Stimulated activated CD4-positive, alpha-beta T cell treated with anti-CD3 and anti-CD28 coated beads, TNF-alpha, amount 100 ng/mL, for 1 hour (primary cell): Measurements from ENCODE around the gene TET1.
"Not testable (repeated sequence)": the region's sequence is repeated elsewhere in the genome, so short reads cannot be mapped to it uniquely, and the experiment has no call there.

Experiments
- DNase-seq, 3 donors: peaks; one replicate each; pipeline ENCODE4 v3.0.0-alpha.2; 2020; ENCODE audit warnings: low read depth in 3 of 3, low spot score in 1 of 3

The TET1 gene

DNA sequence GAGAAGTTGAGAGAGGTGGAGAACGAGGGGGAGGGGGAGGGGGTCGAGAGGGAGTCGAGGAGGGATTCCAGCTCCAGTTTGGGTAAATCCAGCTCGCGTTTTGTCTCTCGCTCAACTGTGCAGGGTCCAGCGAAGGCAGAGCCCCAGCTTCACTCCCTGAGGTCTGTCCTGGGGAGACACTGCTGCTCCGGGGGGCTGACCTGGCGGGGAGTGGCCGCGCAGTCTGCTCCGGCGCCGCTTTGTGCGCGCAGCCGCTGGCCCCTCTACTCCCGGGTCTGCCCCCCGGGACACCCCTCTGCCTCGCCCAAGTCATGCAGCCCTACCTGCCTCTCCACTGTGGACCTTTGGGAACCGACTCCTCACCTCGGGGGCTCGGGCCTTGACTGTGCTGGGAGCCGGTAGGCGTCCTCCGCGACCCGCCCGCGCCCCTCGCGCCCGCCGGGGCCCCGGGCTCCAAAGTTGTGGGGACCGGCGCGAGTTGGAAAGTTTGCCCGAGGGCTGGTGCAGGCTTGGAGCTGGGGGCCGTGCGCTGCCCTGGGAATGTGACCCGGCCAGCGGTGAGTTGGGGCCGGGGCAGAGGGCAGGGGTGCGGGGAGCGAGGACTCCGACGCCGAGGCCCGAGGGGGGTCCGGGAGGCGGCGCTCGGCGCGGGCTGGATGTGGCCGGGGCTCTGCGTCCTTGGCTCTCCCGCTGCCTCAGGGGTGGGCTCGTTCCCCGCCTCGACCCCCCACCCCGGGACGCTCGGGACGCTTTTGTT, at the start of gene TET1:
TSS of gene TET1 (plus strand) at position 152 of the 757 bp plus-strand sequence. CDS start 12,002 bp downstream, outside the sequence.
- peak in 1 of 3 donors; percentile 16 for DNase-seq

DNA sequence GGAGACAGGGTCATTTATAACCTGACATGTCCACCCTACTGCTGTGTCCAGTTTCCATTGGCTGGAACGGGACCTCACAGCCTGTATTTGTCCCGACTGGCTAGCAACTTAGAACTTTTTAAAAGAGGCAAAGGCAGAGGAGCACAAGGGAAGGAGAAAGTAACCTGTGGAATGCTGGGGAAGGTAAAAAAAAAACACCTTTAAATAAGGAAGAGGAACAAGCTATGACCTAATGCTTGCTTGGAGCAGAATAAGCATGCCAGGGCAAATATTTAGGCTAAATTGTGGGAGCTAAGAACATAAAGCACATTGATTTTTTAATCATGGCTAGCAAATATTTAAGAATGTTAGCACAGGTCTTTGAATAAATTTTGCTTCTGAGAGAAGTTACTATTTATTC, 43.9 kb upstream of the TET1 start:
- DNase-seq = not testable (repeated sequence)

DNA sequence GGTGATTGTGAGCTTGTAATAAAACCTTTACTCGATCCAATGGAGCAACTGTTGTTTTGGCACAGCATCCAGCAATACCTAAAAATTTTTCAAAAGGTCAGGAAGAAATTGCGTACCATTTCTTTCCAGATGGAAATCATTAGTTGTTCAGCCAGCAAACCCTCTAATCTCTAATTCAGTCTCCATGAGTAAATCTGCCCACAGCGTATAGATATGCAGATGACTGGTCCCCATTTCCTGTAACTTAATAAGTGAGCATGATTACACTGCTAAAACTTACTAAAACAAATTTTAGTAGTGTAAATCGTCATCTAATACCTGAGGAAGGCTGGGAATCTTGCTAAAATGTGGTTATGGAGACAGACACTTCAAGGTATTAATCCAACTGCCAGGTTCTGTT, 43.4 kb upstream of the TET1 start:
- no peak for DNase-seq

DNA sequence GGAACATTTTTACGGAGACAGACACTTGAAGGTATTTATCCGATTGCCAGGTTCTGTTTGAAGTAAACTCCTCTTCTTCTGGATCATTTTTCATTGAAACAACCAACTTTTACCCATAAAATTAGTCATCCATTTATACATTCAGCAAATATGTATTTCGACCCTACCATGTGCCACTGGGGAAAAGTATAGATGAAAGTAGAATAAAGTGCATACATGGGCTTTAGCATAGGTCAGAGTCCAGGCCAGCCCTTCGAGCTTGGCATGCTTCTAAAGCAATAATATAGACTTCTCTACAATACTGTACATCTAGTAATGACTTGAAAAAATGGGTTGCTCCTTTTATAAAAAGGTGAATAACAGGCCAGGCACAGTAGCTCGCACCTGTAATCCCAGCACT, 42.9 kb upstream of the TET1 start:
- no peak for DNase-seq

DNA sequence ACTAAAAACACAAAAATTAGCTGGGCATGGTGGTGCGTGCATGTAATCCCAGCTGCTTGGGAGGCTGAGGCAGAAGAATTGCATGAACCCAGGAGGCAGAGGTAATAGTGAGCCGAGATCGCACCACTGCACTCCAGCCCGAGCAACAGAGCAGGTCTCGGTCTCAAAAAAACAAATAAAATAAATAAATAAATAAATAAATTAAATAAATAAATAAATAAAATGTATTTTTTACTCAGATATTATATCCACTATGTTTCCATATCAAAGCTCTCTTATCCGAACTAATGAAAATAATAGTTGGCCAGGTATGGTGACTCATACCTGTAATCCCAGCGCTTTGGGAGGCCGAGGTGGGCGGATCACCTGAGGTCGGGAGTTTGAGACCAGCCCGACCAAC, 41.5 kb upstream of the TET1 start:
- DNase-seq = not testable (repeated sequence)

DNA sequence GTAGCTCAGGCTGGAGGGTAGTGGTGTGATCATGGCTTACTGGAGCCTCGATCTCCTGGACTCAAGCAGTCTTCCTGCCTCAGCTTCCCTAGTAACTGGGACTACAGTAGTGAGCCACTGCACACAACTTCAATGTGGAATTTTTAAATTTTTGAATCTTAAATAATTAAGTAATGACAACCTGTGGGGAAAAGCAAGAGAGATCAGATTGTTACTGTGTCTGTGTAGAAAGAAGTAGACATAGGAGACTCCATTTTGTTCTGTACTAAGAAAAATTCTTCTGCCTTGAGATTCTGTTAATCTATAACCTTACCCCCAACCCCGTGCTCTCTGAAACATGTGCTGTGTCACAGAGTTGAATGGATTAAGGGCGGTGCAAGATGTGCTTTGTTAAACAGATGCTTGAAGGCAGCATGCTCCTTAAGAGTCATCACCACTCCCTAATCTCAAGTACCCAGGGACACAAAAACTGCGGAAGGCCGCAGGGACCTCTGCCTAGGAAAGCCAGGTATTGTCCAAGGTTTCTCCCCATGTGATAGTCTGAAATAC, 34.6 kb upstream of the TET1 start:
- not testable (repeated sequence) for DNase-seq

DNA sequence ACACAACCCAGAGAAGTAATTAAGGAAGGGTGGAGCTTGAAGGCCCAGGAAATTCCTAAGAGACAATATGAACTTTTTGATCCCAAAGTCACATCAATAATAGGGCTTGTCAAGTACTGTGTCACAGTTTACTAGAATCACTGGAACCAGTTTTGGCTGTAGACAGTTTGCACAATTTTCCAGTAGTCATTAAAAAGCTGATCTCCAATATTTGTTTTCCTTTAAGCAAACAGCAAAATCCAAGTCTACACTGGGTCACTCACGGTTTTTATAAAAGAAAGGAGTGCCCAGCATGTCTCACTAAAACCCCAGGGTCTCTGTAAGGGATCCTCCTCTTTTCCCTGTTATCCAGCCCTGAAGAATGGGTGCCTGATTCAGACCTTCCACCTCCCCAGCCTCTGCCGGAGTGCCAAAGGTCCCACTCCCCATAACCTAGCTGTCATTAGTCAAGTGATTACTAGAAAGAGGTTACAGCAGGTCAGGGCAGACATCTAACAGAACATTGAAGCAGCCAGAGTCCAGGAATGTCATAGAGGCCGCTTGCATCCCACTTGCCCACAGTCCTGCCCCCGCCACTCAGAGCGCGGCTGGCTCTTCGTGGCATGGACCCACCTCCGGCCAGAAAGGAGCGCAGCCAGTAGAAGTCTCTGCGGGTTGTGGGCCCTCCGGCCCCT, 33.4 kb upstream of the TET1 start:
- no peak for DNase-seq

DNA sequence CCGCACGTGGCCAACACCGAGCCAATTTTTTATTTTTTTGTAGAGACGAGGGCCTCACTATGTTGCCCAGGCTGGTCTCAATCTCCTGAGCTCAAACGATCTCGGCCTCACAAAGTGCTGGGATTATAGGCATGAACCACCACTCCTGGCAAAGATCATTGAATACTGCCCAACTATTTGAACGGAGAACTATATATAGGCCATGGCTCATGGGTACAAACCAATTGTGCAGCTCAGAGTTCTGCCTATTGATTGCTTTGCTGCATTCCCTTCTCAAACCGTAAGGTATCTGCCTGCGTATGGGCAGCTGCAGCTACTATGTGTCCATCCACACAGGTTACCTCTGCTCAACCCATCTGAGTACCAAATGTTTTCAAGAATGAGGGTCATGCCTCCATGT, 23.2 kb upstream of the TET1 start:
- DNase-seq = no peak

DNA sequence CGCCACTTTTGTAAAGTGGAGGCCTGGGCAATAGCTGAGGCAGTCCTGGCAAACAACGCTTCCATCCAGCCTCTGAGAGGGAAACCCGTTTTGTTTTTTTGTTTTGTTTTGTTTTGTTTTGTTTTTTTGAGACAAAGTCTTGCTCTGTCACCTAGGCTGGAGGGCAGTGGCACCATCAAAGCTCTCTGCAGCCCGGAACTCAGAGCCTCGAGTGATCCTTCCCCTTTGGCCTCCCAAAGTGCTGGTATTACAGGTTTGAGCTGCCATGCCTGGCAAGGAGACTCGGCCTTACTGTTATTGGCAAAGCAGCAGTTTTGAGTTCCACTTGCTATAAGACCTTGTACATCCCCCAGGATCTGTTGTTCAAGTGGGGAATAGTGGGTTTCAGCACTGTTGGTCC, 22.3 kb upstream of the TET1 start:
- DNase-seq = no peak

DNA sequence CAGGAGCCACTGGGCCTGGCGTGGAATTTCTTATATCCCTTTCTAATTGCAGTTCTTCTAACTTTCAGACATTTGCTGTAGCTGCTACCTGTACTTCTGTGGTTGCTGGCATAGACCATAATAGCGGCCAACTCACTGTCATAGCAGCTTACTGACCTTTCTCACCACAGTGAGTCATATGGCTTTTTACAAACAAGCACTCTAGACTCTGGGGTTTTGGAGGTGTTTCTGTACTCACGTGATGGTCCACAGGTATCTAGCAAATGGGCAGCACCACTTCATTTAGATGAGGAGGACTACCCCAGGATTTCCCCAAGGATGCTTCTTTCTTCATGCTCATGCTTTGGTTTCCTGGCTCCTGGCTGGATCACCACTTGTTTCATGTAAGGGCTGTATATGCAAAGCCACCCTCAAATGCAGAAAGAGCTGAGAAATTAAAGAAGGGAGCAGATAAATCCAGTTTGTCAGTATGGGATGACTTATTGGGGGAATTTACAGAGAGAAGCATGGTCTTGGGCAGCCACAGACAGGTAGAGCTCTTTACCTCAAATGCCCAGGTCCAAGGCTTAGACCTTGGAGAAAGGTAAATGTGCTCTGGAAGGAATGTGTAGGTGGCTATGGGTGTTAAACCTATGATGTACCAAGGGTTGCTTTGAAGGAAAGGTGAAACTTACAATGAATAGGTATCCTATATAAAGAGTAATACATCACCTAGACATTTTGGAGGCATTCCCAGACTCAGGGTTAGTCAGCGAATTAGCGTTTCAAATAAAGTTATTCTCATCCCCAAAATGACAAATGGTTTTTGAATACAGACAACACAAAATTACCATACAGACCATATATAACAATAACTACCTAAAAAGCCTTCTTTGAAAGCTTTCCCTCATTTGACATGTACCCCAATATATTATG, 16.9 kb upstream of the TET1 start:
- DNase-seq = no peak

DNA sequence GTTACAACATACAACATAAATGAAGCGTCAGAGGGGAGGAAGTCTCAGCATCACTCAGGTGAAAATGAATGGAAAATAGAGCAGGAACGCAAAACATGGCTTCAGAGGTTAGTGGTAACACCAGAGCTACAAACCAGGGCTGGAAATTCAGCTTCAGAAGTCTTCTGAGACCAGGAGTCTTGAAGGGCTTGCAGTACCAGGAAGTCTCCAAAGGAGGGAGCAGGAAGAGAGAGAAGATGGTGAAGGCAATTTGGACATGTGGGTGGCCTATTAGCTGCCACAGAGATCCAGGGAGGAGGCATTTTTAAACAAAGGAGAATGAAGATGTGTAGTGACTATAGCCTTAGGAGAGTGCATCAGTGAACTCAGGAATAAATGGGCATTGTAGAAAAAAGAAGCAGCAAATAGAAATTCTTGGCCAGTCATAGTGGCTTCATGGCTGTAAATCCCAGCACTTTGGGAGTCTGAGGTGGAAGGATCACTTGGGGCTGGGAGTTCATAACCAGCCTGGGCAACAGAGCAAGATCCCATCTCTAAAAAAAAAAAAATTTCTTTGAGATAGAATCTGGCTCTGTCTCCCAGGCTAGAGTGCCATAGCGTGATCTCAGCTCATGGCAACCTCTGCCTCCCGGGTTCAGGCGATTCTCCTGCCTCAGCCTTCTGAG, 9.3 kb upstream of the TET1 start:
- no peak for DNase-seq

DNA sequence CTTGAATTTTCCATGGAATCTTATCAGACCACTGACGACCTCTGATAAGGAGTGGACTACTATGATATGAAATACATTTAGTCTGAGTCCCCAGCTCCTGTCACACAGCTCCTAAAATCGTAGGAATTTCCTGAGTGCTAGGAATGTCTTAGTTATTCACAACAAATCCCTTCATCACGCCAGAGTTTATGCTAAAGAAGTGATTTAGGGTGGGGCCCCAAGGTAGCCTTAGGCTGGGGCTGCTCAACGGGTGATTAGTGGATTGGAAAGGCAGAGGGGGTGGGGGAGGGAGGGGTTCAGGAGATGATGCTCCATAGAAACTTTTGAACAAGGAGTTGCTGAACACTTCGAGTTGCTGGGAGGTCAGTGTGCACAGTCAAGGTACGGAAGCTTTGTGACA, 7.0 kb upstream of the TET1 start:
- no peak for DNase-seq

DNA sequence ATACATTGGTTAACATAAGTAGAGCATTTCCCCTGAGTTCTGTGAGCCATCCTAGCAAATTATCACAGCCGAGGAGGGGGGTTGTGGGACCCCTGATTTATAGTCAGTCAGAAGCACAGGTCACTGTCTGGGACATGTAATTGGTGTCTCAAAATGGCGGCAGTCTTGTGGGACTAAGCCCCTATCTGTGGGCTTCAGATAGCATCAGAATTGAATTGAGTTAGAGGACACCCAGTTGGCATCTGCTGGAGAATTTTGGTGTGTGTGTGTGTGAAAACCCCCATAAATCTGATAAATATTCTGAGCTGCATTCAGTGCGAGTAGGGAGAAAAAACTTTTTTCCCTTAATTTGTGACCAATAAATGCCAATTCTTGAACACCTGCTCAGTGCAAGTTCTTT, 6.5 kb upstream of the TET1 start:
- DNase-seq = no peak

DNA sequence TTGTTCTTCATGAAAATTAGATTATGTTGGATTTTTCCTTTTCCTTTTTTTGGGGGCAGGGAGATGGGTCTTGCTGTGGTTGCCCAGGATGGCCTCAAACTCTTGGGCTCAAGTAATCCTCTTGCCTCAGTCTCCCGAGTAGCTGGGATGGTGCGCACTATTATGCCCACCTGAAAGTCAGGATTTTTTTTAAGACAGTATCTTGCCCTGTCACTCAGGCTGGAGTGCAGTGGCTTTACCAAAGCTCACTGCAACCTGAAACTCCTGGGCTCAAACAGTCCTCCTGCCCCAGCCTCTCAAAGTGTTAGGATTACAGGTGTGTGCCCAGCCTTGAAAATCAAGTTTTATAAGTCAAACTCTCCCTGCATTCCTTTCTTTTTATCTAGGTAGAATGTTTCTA, 1.7 kb upstream of the TET1 start:
- no peak for DNase-seq

DNA sequence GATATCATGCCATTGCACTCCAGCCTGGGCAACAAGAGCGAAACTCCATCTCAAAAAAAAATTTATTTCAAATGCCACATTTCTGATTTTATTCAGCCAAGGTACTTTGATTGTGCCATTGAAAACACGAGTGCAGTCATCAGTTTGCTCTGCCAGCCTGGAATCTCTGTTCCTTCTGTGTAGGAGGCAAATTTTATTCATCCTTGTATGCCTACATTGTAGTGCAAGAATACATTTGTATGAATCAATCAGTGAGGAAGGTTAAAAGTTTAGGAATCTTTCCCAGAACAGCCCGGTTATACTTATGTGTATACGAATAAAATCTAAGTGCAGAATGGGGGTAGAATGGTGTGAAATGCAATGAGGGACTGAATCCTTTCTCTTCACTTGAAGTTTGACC, 886 bp upstream of the TET1 start:
- no peak for DNase-seq

DNA sequence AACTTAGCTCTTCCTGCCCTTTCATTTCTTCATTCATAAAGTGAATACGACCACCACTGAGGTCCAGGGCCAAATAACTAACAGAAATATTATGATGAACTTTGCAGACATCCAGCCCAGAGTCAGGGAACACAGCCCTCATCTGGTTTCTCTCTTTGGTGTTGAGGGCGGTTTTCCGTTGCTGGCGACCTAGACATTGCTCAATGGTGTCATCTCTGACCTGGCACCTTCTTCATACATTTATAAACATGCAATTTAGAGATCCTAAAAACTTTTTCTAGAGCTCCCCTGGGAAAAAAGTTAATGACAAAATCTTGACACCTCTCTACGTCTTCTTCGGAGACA, 324 bp upstream of the TET1 start:
- no peak for DNase-seq

DNA sequence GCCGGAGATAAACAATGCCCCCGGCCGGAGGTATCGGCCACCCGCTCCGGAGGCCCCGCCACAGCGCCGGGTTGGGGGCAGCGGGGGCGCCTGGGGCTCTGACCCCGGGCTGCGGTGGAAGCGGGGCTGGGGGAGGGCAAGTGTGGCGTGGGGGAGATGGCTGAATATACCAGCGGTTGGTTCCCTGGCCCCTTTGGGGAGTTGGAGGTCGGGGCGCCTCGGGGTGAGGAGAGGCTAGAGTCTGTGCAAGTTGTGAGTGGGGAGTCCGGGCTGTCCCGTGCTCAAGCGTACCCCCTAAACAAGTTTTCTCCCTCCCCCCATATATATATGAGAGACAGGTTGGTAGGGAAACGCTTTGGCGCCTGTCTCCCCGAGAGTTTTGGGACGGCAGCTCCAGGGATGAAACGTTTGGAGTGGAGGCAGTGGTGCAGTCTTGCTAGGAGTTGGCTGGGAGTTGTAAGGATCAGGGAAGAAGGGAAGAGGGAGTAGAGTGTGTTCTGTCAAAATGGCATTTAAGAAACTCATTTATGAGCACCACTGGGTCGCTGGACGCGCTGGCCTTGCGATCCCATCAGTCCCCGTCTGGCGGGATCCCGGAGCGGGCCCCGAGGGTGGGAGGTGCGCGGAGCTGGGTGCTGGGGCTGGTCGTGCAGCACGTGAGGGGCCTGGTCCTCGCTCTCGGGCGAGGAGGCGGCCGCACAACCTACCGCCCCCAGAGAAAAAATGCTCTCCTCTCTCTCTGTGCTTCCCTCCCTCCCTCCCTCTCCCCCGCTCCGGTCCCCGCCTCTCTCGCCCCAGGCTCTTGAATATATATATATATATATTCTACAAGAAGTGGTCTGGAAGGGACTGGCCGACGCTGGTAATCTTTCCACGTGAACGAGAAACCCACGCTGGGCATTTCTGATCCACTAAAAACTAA, 1.1 kb downstream of the TET1 start:
- no peak for DNase-seq

DNA sequence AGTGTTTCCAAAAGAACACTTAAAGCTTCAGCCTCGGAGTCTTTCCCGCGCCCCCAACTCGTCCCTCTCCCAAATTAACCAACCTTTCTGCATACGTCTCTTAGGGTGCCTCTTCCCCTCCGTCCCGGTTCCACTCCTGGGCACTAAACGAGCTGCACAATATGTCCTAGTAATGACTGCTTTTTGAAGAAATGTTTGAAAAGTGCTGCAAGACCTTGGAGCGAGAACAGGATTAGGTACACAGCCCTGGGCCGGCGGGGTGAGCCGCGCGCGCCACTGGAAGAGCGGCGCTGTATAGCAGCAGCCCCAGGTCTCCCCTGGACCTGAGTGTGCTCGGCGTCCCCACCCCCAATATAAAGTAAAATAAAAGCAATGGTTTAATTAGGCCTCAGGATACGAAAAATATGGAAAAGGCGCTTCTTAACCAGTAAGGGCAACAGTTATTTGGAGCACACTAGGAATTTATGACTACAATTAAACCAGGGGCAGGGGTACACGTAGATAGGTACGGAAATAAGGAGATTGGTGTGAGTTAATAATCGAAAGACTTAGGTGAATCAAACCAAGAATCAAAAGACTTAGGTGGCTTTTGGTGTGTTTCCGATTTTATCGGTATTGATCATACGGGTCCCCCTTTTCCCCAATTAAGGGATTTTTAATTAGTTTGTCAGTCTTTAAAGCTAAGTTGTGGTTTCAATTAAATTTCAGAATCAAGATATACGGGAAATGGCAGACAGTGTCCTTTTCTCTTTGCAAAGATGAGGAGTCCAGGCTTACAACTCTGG, 1.9 kb downstream of the TET1 start:
- DNase-seq = no peak
